Measurements from ENCODE around the gene PLA2G7. TPM values are rescaled to one million over a fixed set of nuclear protein-coding genes. Genes with fewer than 3 reads are reported as not detected.

PLA2G7 gene
- total RNA-seq, 1 experiment from 2014 or later = not detected

DNA sequence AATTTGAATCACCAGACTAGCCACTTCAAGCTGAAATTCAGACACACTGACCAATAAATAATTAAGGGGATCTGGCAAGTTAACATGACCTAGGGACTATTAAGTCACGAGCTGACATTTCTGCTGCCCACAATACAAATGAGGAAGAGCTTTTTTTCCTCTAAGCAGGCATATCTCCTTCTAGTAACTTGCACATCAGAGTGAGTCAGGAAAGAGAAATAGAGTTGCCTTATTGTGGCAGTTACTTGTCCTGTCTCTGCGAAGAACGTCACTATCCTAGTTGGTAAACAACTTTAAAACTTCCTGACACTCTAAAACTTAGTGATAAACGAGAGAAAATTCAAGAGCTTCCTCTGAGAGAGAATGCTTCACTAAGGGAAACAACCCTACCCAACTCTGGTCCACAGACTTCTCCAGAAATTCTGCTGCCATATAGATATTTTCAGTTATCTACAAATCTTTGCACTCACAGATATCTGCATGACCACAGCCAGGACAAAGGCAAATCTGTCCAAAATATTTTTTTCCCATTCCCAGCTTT, 4.2 kb downstream of the PLA2G7 start:
- BruUV-seq (replicated peaks) = no TSS peak
- Histone ChIP-seq H3K9me3 (ENCODE audit: low read depth, low read length, poor library complexity, severe bottlenecking) (no peaks in the 10 kb centered on the region), H3K27ac (ENCODE audit: low read depth, low read length, poor library complexity, severe bottlenecking) (no peak overlapping the region), H3K4me3 (ENCODE audit: low read depth, low read length, poor library complexity, severe bottlenecking) (no peak overlapping the region), H3K4me1 (ENCODE audit: insufficient read depth, low read length, poor library complexity, severe bottlenecking) (no peaks in the 10 kb centered on the region), H3K27me3 (replicated peaks; ENCODE audit: insufficient read depth, low read depth, low read length, poor library complexity) (peaks cover 61% of the 10 kb centered on the region), H3K36me3 (ENCODE audit: insufficient read depth, low read length, poor library complexity, severe bottlenecking) (no peaks in the 10 kb centered on the region)
- no peak for TF ChIP-seq EZH2 (IDR thresholded peaks at IDR 0.05; ENCODE audit: borderline replicate concordance, low read depth, low read length, poor library complexity, severe bottlenecking)
- TF ChIP-seq, protein P1, sequence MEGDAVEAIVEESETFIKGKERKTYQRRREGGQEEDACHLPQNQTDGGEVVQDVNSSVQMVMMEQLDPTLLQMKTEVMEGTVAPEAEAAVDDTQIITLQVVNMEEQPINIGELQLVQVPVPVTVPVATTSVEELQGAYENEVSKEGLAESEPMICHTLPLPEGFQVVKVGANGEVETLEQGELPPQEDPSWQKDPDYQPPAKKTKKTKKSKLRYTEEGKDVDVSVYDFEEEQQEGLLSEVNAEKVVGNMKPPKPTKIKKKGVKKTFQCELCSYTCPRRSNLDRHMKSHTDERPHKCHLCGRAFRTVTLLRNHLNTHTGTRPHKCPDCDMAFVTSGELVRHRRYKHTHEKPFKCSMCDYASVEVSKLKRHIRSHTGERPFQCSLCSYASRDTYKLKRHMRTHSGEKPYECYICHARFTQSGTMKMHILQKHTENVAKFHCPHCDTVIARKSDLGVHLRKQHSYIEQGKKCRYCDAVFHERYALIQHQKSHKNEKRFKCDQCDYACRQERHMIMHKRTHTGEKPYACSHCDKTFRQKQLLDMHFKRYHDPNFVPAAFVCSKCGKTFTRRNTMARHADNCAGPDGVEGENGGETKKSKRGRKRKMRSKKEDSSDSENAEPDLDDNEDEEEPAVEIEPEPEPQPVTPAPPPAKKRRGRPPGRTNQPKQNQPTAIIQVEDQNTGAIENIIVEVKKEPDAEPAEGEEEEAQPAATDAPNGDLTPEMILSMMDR (conservative IDR thresholded peaks at IDR 0.05; ENCODE audit: low read depth, low read length) = no peak
- CTCF ChIA-PET = no interaction called here
- POLR2A ChIA-PET (ENCODE audit: low non-redundant PET) = no interaction called here
- intact Hi-C loops (cut with micrococcal nuclease; ENCODE audit: unreplicated experiment) = no loop called here
- DNase-seq (ENCODE audit: low spot score) = no peak

DNA sequence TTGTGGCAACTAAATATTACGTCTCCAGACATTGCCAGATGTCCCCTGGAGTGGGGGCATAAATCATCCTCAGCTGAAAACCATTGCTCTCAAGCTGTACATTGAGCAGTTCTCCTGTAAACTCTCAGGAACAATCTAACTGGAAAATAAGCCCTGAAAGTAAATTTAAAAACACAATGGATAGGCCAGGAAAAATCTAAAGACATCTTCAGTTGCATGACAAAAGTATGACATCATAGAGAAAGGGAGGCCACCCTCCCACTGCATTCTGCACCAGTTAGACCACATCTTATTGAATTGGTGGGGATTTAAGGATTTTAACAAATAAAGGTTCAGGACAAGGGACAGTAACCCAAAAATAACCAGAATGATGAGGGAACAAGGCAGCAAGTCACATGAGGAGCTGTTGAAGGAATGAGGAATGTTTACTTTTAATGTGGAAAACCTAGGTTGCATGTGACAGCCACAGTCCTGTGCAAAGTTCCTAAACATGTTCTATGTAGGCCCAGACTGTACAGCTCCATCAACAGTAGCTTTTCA, 5.3 kb downstream of the PLA2G7 start:
- BruUV-seq (replicated peaks) = no TSS peak

GRCh38 chr6:46720401-46720800, 14.8 kb downstream of the PLA2G7 start:
- H3K9me3 ChIP-seq (ENCODE audit: low read depth, low read length, poor library complexity, severe bottlenecking) = no peaks in the 10 kb centered on the region
- H3K4me3 ChIP-seq (ENCODE audit: low read depth, low read length, poor library complexity, severe bottlenecking) = no peak overlapping the region
- POLR2A ChIA-PET (ENCODE audit: low non-redundant PET) = no interaction called here
- H3K27ac ChIP-seq (ENCODE audit: low read depth, low read length, poor library complexity, severe bottlenecking) = no peak overlapping the region
- BruUV-seq (replicated peaks) = no TSS peak
- no peaks in the 10 kb centered on the region for H3K36me3 ChIP-seq (ENCODE audit: insufficient read depth, low read length, poor library complexity, severe bottlenecking)
- intact Hi-C loops (cut with micrococcal nuclease; ENCODE audit: unreplicated experiment) = no loop called here
- DNase-seq (ENCODE audit: low spot score) = no peak
- H3K4me1 ChIP-seq (ENCODE audit: insufficient read depth, low read length, poor library complexity, severe bottlenecking) = no peaks in the 10 kb centered on the region
- peaks cover 43% of the 10 kb centered on the region for H3K27me3 ChIP-seq (replicated peaks; ENCODE audit: insufficient read depth, low read depth, low read length, poor library complexity)
- no peak for TF ChIP-seq EZH2 (IDR thresholded peaks at IDR 0.05; ENCODE audit: borderline replicate concordance, low read depth, low read length, poor library complexity, severe bottlenecking)
- TF ChIP-seq, protein P1 (conservative IDR thresholded peaks at IDR 0.05; ENCODE audit: low read depth, low read length) = no peak
- CTCF ChIA-PET = no interaction called here

More for the DNA sequence above, 5.3 kb downstream of the PLA2G7 start:
- intact Hi-C loops (cut with micrococcal nuclease; ENCODE audit: unreplicated experiment) = no loop called here
- DNase-seq (ENCODE audit: low spot score) = no peak
- Histone ChIP-seq H3K9me3 (ENCODE audit: low read depth, low read length, poor library complexity, severe bottlenecking) (no peaks in the 10 kb centered on the region), H3K4me3 (ENCODE audit: low read depth, low read length, poor library complexity, severe bottlenecking) (no peak overlapping the region), H3K36me3 (ENCODE audit: insufficient read depth, low read length, poor library complexity, severe bottlenecking) (no peaks in the 10 kb centered on the region), H3K27me3 (replicated peaks; ENCODE audit: insufficient read depth, low read depth, low read length, poor library complexity) (peaks cover 58% of the 10 kb centered on the region), H3K27ac (ENCODE audit: low read depth, low read length, poor library complexity, severe bottlenecking) (no peak overlapping the region), H3K4me1 (ENCODE audit: insufficient read depth, low read length, poor library complexity, severe bottlenecking) (no peaks in the 10 kb centered on the region)
- TF ChIP-seq, protein P1 (conservative IDR thresholded peaks at IDR 0.05; ENCODE audit: low read depth, low read length) = no peak
- no peak for TF ChIP-seq EZH2 (IDR thresholded peaks at IDR 0.05; ENCODE audit: borderline replicate concordance, low read depth, low read length, poor library complexity, severe bottlenecking)
- ChIA-PET CTCF (no interaction called here), POLR2A (ENCODE audit: low non-redundant PET) (no interaction called here)

Data from A673 (cell line).